GM23248 (cell line): ENCODE data around the gene STK24.

ENCODE experiments used
- EZH2 ChIP-seq: fragments of 200-600 bp; sonication (generic); IDR thresholded peaks from 2 replicates; pipeline ENCODE4 v1.6.1; 2018; ENCODE audit warnings: antibody characterized with exemption, mild to moderate bottlenecking; ENCODE audit not compliant: insufficient read depth, poor library complexity, severe bottlenecking
- EZH2phosphoT487 ChIP-seq: fragments of 200-600 bp; sonication (generic); IDR thresholded peaks from 2 replicates; pipeline ENCODE4 v1.6.1; 2018; ENCODE audit warnings: antibody characterized with exemption, moderate library complexity, mild to moderate bottlenecking, low read depth; ENCODE audit not compliant: insufficient read depth

- TF ChIP-seq EZH2phosphoT487 (no peak), EZH2 (no peak)
Observed at GRCh38 chr13:98515818-98516465, 61.0 kb downstream of the STK24 start.
